ENCODE measurements around the gene COPB2. TPM values are rescaled to one million over a fixed set of nuclear protein-coding genes. Genes with fewer than 3 reads are reported as not detected.

The COPB2 gene
- total and polyA plus RNA-seq, 8 donors: 23.1 to 141 (median 56.0) TPM

- intact Hi-C loops (cut with DNase I; ENCODE audit: low total_unique reads): no loop called here
- TF ChIP-seq EP300 (IDR thresholded peaks at IDR 0.05) (no peak), POLR2A (IDR thresholded peaks at IDR 0.05) (no peak), POLR2AphosphoS5 (IDR thresholded peaks at IDR 0.05) (no peak), CTCF (IDR thresholded peaks at IDR 0.05) (no peak)
- peaks cover 66 to 100% (median 100%) of the 10 kb centered on the region in 4 donors for H3K36me3 ChIP-seq
Observed at GRCh38 chr3:139358841-139359562, 30.4 kb downstream of the COPB2 start.

GRCh38 chr3:139357899-139358298 lies 31.5 kb downstream of the COPB2 start:
- H3K4me3 ChIP-seq: no peak overlapping the region
- whole genome bisulfite sequencing, 5 donors: 66 to 77% (median 74%) methylated on average over 4 of the region's 4 CpGs
- DNase-seq: no peak
- H3K9me3 ChIP-seq: no peaks in the 10 kb centered on the region
- TF ChIP-seq EP300 (IDR thresholded peaks at IDR 0.05) (no peak), POLR2AphosphoS5 (IDR thresholded peaks at IDR 0.05) (no peak), POLR2A (IDR thresholded peaks at IDR 0.05) (no peak)
- H3K27me3 ChIP-seq: no peaks in the 10 kb centered on the region
- no peak overlapping the region for H3K27ac ChIP-seq
- H3K36me3 ChIP-seq: peaks cover 64 to 100% (median 100%) of the 10 kb centered on the region in 4 donors
- peaks cover 0 to 9% (median 2%) of the 10 kb centered on the region in 4 donors for H3K4me1 ChIP-seq
- intact Hi-C loops (cut with DNase I; ENCODE audit: low total_unique reads): no loop called here

More at GRCh38 chr3:139358841-139359562, 30.4 kb downstream of the COPB2 start:
- 62 to 72% (median 65%) methylated on average over 3 of the region's 3 CpGs for WGBS, 5 donors
- H3K4me1 ChIP-seq: peaks cover 0 to 12% (median 4%) of the 10 kb centered on the region in 4 donors
- H3K9me3 ChIP-seq: no peaks in the 10 kb centered on the region
- no peak overlapping the region for H3K27ac ChIP-seq
- H3K4me3 ChIP-seq: no peak overlapping the region
- DNase-seq: no peak
- H3K27me3 ChIP-seq: no peaks in the 10 kb centered on the region

- H3K4me1 ChIP-seq: peaks cover 0 to 4% (median 0%) of the 10 kb centered on the region in 4 donors
- H3K4me3 ChIP-seq: no peak overlapping the region
- no peak for DNase-seq
- TF ChIP-seq POLR2AphosphoS5 (IDR thresholded peaks at IDR 0.05): no peak
- no peak for TF ChIP-seq EP300 (IDR thresholded peaks at IDR 0.05)
- TF ChIP-seq CTCF (IDR thresholded peaks at IDR 0.05): no peak
- no peak for TF ChIP-seq POLR2A (IDR thresholded peaks at IDR 0.05)
- 50 to 72% (median 62%) methylated on average over 1 of the region's 1 CpG for WGBS, 5 donors
- H3K27ac ChIP-seq: no peak overlapping the region
- peaks cover 71 to 100% (median 100%) of the 10 kb centered on the region in 4 donors for H3K36me3 ChIP-seq
- H3K27me3 ChIP-seq: no peaks in the 10 kb centered on the region
- no peaks in the 10 kb centered on the region for H3K9me3 ChIP-seq
- intact Hi-C loops (cut with DNase I; ENCODE audit: low total_unique reads): no loop called here
Observed at GRCh38 chr3:139355891-139356290, 33.6 kb downstream of the COPB2 start.

GRCh38 chr3:139355476-139355875 lies 34.0 kb downstream of the COPB2 start:
- H3K4me3 ChIP-seq: no peak overlapping the region
- no peaks in the 10 kb centered on the region for H3K27me3 ChIP-seq
- TF ChIP-seq CTCF (IDR thresholded peaks at IDR 0.05) (no peak), POLR2AphosphoS5 (IDR thresholded peaks at IDR 0.05) (no peak), EP300 (IDR thresholded peaks at IDR 0.05) (no peak), POLR2A (IDR thresholded peaks at IDR 0.05) (no peak)
- H3K9me3 ChIP-seq: no peaks in the 10 kb centered on the region
- peak in 1 of 2 donors; percentile 23 for DNase-seq
- H3K36me3 ChIP-seq: peaks cover 70 to 100% (median 100%) of the 10 kb centered on the region in 4 donors
- intact Hi-C loops (cut with DNase I; ENCODE audit: low total_unique reads): no loop called here
- H3K4me1 ChIP-seq: peaks cover 0 to 4% (median 0%) of the 10 kb centered on the region in 4 donors
- H3K27ac ChIP-seq: no peak overlapping the region
- WGBS, 5 donors: 65 to 75% (median 74%) methylated on average over 4 of the region's 4 CpGs

- TF ChIP-seq EP300 (IDR thresholded peaks at IDR 0.05): no peak
- TF ChIP-seq CTCF (IDR thresholded peaks at IDR 0.05): no peak
- no peak for TF ChIP-seq POLR2A (IDR thresholded peaks at IDR 0.05)
- TF ChIP-seq POLR2AphosphoS5 (IDR thresholded peaks at IDR 0.05): no peak
- WGBS, 5 donors: 90 to 93% (median 92%) methylated on average over 4 of the region's 4 CpGs
- intact Hi-C loops (cut with DNase I; ENCODE audit: low total_unique reads): no loop called here
Observed at GRCh38 chr3:139354661-139355060, 34.8 kb downstream of the COPB2 start.

More at GRCh38 chr3:139354661-139355060, 34.8 kb downstream of the COPB2 start:
- Histone ChIP-seq H3K27me3 (no peaks in the 10 kb centered on the region), H3K36me3 (peaks cover 69 to 100% (median 100%) of the 10 kb centered on the region in 4 donors), H3K9me3 (no peaks in the 10 kb centered on the region), H3K4me3 (no peak overlapping the region), H3K27ac (no peak overlapping the region), H3K4me1 (peaks cover 0 to 4% (median 0%) of the 10 kb centered on the region in 4 donors)
- DNase-seq: no peak
